Globus pallidus (tissue), 1 donor: ENCODE data around the gene LRP1B.

Experiments
- DNase-seq: peaks from one replicate; pipeline ENCODE4 v3.0.0-alpha.2; 2015; ENCODE audit warnings: low spot score

The LRP1B gene

DNA sequence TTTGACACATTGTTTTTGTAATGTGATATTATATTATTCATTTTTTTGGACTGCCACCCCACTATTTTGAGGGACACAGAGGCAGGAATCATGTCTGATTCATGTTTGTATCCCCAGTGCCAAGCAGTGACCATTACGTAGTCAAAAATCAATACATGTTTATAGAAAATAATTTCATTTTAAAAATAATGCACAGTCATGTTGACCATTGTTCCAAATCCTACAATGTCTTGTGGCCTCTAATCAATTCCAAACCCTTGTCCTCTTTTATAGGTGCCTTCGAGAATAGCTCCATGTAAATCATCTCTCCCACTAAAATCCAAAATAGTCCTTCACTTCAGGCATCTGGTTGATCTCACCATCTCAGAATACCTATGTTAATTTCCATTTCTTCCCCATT lies 454.7 kb downstream of the LRP1B start:
- DNase-seq, result no peak

GRCh38 chr2:141666191-141666590 lies 464.6 kb downstream of the LRP1B start:
- DNase-seq, result no peak

DNA sequence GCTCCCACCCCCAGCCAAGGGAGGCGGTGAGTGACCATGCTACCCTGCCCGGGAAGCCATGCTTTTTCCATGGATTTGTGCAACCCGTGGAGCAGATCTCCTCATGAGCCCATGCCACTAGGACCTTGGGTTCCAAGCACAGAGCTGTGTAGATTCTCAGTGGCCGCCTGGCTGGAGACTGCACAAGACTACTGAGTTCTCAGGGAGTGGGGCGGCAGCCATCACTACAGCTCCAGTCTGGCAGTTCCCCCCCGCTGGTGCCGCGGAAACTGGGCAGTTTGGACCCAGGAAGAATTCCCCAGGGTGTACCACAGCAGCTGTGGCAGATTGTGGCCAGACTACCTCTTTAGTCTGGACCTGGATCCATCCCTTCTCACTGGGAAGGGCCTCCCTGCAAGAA lies 470.6 kb downstream of the LRP1B start:
- DNase-seq, result no peak

DNA sequence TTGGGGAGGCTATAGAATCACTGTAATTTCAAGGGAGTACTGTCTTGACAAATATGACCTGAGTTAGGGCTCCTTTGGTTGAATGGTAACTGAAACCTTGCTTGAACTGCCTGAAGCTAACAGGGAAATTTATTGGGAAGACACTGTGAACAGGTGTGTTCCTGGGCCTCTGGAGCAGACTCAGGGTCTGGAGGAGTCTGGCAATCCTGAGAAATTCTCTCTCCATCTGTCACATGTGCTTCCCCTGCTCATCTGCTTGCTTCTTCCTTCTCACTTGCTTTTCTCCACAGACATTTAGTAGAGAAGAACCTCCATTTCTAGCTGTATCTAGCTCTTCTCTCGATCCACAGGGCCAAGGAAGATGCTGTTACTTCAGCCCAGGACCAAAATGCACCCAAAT lies 476.5 kb downstream of the LRP1B start:
- no peak for DNase-seq

GRCh38 chr2:141653184-141653583 lies 477.6 kb downstream of the LRP1B start:
- no peak for DNase-seq

GRCh38 chr2:141652308-141652707 lies 478.5 kb downstream of the LRP1B start:
- no peak for DNase-seq

- DNase-seq, result no peak
Measured at GRCh38 chr2:141647353-141647752, 483.5 kb downstream of the LRP1B start.

- no peak for DNase-seq
Measured at GRCh38 chr2:141641462-141641861, 489.4 kb downstream of the LRP1B start.

- DNase-seq, result no peak
Measured at GRCh38 chr2:141639809-141640208, 491.0 kb downstream of the LRP1B start.

DNA sequence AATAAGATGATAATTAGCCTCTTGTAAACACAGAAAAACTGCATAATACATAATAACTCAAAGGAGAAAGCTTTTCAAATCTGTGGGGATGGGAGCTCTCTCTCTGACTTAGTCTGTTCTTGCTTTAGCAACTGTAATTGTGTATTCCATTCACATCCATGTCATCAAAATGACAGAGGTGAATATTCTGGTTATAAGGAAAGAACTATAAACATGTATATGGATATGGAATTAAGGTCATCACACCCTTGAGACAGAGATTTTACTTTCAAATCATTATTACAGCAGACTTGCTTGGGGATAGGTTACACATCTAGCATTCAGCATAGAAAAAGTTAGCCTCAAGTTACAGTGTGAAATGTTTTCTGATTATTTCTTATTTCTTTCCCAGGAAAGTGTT lies 497.7 kb downstream of the LRP1B start:
- no peak for DNase-seq

GRCh38 chr2:141630407-141630930 lies 500.3 kb downstream of the LRP1B start:
- DNase-seq, result no peak

DNA sequence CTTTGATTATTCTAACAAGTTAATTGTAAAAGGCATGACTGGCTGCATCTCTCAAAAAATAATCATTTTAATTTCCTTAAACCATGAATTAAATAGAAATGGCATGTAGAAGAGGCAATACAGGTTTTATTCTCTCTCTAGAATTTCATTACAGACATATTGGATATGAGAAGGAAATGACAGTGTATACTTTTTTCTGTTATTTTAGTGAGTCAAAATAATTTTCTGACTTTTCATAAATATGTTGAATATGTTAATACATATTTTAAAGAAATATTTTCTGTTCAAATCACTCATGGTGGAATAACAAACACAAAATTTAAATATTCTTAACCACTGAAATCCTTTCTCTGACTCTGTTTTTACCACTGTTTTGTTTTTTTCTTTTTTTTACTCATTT lies 510.4 kb downstream of the LRP1B start:
- no peak for DNase-seq

DNA sequence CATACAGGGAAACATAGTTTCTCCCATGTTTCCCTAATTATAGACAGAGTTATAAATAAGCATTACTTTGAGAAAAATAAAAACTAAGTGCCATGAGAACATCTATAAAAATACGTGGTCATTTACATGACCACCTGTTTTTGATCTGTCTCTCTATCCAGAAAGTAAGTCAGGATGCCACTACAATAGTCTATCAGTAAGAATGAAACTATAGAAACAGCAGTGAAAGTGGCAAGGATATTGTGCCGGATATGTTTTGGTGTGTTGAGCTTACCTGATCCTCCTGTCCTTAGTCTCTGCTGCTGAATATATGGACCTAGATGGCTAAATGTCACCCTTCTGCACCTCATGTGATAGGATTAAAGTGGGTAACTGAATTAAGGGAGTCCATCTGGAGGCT lies 512.4 kb downstream of the LRP1B start:
- DNase-seq, result no peak

DNA sequence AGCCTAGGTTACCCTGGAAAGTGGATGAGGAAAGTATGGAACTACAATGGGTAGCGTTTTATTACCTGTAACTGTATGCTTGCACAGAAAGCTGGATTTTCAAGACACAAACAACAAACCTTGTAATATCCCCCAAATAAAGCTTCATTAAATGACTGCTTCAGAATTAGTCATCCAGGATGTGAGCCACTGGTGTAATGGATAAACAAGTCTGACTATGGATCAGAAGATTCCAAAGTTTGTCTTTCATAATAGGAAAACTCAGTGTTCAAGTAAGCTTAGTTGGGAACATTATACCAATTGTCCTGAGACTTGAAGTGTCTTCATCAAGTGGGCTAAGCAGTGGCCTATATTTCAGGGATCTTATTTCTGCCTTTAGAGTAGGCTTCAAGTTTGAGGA lies 518.8 kb downstream of the LRP1B start:
- no peak for DNase-seq

DNA sequence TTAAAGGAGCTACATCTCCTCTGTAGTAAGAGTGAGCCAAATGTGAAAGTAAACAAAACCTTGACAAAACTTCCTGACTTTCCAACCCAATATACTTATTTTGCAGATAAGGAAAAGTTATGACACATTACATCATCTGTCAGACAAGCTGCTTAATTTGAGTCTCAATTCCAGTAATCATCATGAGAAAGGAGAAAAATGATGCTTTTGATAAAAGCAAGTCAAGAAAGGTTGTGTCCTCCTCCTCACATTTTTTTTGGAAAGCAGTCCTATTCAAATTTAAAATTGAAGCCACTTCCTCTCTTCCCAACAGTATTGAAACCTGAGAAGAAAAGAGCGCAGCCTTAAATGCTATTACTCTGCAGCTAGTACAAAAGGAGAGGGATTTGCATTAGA lies 519.6 kb downstream of the LRP1B start:
- no peak for DNase-seq

DNA sequence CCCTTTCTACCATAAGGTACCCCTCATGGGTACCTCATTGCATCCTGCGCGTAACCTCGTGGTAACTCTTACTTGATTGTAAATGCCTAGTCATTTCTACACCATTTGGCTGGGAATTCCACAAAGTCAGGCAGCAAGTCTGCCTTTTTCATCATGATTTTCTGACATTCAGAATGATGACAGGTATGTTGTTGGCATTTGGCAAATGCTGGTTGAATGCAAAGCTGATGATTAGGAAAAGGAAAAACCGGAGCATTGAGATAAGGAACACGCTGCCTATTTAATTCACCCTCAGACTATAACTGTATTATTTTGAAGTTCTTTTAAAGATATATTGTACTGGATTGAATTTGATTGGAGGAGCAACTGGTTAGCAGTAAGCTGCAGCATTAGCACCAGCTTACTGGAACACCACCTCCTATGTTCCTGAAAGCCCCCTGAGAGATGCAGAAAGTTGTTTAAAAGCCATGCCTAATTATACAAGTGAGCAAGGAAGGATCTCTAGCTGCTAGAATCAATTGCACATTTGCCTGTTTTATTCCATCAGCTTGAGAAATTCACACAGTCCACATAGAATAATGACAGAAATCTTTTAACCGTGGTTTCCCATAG lies 520.1 kb downstream of the LRP1B start:
- DNase-seq, result no peak

GRCh38 chr2:141605163-141605562 lies 525.7 kb downstream of the LRP1B start:
- no peak for DNase-seq

DNA sequence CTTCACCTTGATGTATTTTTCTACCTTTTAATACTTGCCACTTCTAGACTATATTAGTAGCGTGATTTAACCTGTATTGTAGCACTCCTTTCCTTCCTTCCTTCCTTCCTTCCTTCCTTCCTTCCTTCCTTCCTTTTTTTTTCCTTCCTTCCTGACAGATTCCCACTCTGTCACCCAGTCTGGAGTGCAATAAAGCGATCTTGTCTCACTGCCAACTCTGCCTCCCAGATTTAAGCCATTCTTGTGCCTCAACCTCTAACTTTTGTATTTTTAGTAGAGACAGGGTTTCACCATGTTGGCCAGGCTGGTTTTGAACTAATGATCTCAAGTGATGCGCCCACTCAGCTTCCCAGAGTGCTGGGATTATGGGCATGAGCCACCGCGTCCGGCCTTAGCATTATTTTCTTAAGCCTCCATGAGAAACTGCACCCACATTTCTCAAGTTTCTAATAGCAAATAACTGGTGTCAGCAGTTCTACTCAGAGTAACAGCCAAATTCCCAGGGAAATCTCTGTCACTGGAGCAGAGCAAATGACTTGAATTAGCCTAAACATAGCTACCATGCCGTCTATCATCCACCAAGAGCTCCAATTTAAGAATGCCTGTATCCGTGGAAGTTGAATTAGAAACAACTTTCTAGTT lies 529.2 kb downstream of the LRP1B start:
- DNase-seq, result no peak

GRCh38 chr2:141599721-141600120 lies 531.1 kb downstream of the LRP1B start:
- no peak for DNase-seq

DNA sequence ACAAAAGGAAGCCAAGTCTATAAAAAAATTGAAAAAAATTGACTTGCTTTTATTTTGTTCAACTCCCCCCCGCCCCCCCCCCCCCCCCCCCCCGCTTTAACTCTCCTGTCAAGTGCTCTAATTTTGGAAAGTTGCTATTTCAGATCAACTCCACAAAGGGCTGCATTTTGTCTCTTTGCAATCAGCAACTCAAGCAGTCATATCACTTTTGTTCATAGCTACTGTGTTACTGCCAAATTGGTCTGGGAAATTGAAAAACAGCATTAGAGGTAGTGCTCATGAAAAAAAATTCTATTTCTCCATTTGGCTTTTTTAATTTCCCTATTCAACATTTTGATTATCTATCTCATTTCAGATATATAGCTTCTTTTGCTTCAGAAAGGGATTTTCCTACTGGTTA lies 531.8 kb downstream of the LRP1B start:
- no peak for DNase-seq

DNA sequence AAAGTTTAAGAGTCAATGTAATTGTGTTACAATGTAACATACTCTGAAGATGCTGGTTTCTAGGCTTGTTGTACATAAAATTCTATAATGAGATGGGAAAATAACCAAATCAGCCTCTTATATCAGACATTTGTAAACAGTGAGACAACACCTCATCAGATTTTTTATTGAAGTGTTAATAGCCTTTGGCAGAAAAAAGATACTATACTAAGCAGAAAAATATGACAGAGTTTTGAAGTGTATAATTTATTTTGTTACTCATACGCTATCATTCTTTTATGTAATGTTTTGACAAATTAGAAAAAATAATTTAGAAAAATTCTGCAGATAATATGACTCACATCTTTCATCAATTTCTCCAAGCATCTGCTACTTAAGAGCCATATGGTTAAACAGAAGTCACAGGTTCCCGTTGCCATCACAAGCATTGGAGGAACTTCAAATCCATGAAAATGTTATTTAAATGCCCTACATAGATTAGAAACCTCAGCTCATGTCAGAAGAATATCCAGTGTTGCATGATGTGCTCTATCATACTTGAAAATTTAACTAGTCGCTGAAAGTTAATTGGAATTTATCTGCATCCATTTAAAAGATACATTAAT lies 535.4 kb downstream of the LRP1B start:
- no peak for DNase-seq

DNA sequence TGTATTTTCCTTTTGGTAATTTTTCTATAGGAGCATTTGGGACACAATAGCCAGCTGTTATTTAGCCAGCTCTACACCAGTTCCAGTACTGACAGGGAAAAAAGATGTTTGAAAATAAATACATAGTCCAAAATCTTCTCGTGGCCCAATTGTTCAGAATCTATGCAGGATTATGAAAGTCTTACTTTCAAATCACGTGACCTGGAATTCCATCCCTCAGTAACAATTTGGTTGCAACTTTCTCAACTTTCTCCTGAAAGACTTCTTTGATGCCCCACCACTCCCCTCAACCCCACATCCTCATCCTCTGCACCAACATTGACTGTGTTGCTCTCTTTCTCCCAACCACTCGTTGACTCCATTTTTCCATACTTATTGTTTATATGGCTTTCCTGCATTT lies 539.0 kb downstream of the LRP1B start:
- no peak for DNase-seq

- no peak for DNase-seq
Measured at GRCh38 chr2:141590620-141591019, 540.2 kb downstream of the LRP1B start.

DNA sequence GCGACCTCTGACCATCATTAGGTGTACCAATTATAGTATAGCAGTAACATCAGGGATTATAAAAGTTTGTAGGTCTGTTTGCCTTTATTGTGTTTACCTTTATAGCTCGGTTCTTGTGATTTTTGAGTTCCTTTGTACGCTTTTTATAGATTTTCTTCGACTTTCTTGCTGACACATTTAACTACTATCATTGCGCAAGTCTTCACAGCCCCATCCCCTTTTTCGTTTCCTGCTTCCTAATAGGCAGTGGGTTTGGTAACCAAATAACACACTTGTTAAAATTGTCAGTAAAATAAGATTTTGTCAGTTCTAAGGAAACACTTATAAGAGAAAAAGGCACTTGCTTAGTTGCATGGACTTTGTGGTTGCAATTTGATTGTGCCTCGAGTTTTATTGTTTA lies 541.5 kb downstream of the LRP1B start:
- no peak for DNase-seq
